HG03095 (cell line): Measurements from ENCODE around the gene NCS1.
A peak's percentile ranks its signal among the peaks of the same experiment; 100 is the strongest.
"Not testable (repeated sequence)": the region's sequence is repeated elsewhere in the genome, so short reads cannot be mapped to it uniquely, and the experiment has no call there.

Experiments
- ATAC-seq: cut with Tn5 transposase; IDR thresholded peaks from one replicate; pipeline ENCODE4 v1.9.1; 2021; ENCODE audit warnings: moderate library complexity; ENCODE audit not compliant: unreplicated experiment

NCS1 gene

GRCh38 chr9:130235558-130236435, 63.6 kb downstream of the NCS1 start:
- no peak for ATAC-seq

- ATAC-seq = no peak
Measured at GRCh38 chr9:130236436-130236985, 64.3 kb downstream of the NCS1 start.

GRCh38 chr9:130237076-130237475, 64.9 kb downstream of the NCS1 start:
- ATAC-seq = no peak

- ATAC-seq = no peak
Measured at GRCh38 chr9:130237763-130238524, 65.7 kb downstream of the NCS1 start.

DNA sequence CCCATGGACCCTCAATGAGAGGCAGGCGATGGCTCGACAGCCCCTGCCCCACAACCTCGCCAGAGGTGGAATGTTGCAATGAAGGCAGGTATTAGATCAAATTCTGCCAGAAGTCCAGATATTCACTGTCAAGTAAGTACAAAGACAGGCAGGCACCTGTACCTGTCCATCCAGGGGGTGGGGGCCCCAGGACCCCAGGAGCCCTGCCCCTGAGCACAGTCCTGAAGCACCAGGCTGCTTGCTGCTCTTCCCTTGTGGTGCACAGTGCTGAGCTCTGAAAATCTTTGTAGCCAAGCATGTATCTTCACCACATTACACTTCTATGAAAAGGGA, 67.1 kb downstream of the NCS1 start:
- ATAC-seq = peak; percentile 16

- peak; percentile 63 for ATAC-seq
Measured at GRCh38 chr9:130239741-130240241, 67.6 kb downstream of the NCS1 start.

GRCh38 chr9:130240410-130241197, 68.4 kb downstream of the NCS1 start:
- ATAC-seq = peak; percentile 40

GRCh38 chr9:130241198-130241535, 69.0 kb downstream of the NCS1 start:
- no peak for ATAC-seq

DNA sequence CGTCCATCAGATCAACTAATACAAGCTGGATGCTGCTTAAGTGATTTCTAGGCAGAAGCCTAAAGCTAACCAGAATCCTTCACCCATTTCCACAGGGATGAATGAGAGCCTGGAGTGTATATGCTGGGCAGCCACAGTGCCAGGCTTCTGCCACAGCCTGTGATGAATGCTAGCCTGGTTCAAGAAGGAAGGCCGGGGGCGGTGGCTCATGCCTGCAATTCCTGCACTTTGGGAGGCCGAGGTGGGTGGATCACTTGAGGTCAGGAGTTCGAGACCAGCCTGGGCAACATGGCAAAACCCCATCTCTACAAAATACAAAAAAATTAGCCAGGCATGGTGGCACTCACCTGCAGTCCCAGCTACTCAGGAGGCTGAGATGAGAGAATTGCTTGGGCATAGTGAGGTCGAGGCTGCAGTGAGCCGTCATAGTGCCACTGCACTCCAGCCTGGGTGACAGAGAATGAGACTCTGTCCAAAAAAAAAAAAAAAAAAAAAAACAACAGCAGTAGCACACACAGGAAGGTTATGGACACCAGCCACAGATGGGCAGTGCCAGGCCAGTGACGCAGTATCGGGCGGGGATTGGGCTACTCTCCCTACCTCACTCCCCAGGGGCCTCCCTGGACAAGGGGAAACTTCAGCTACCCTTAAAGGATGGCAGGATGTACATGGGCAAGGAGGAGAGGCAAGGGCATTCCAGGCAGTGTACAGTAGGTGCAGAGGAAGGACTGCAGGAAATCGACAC, 70.2 kb downstream of the NCS1 start:
- ATAC-seq = no peak

- ATAC-seq = no peak
Measured at GRCh38 chr9:130243015-130243881, 71.0 kb downstream of the NCS1 start.

- no peak for ATAC-seq
Measured at GRCh38 chr9:130243882-130244170, 71.6 kb downstream of the NCS1 start.

GRCh38 chr9:130244548-130245165, 72.5 kb downstream of the NCS1 start:
- no peak for ATAC-seq

DNA sequence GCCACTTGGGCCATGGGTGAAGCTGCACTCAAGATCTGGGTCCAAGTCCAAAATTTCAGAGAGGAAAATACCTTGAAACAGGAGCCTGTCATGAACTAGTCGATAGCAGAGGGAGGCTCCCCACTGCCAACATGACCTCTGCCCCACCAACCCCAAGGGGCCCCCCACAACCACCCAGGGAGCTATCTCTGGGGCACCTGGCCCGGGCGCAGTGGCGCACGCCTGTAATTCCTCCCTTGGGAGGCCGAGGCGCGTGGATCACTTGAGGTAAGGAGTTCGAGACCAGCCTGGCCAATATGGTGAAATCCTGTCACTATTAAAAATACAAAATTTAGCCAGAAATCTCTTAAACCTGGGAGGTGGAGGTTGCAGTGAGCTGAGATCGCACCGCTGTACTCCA, 73.3 kb downstream of the NCS1 start:
- no peak for ATAC-seq

GRCh38 chr9:130246126-130246525, 73.9 kb downstream of the NCS1 start:
- ATAC-seq = no peak

GRCh38 chr9:130254747-130255630, 82.8 kb downstream of the NCS1 start:
- no peak for ATAC-seq

DNA sequence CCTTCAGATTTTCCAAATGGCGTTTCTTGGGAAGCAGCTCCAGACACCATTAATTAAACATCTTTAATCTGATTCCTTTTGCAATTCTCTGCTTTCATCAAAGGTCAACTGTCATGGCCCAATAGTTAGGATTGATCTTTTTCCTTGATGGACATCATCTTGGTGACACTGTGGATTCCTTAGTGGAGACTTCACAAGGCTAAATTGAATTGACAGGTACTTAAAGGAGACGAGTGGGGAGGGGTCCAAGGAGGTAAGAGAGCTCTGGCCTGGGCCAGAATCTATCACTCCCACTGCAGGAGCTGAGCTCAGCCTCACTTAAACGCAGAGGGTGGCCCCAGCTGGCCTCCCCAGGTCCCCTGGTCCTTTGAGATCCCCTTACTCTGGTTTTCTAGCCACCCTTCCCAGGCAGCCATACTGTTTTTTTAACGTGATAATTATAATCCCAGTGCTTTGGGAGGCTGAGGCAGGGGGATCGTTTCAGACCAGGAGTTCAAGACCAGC, 83.5 kb downstream of the NCS1 start:
- no peak for ATAC-seq

DNA sequence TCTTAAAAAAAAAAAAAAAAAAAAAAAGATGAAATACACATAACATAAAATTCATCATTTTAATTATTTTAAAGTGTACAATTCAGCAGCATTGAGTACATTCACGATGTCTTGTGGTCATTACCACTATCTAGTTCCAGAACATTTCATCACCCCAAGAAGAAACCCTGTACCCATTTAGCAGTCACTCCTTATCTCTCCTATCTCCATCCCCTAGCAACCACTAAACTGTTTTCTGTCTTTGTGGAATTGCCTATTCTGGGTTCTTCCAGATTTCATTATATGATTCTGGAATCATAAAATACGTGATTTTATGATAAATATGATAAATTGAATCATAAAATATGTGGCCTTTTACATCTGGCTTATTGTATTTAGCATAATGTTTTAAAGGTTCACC, 84.4 kb downstream of the NCS1 start:
- no peak for ATAC-seq

GRCh38 chr9:130258137-130258536, 85.9 kb downstream of the NCS1 start:
- not testable (repeated sequence) for ATAC-seq
